Activated CD4-positive, alpha-beta T cell treated with anti-CD3 and anti-CD28 coated beads, Interleukin-2, amount 50 U/mL, for 24 hours (primary cell): ENCODE results near the gene NPAS4.

ENCODE experiments used
- DNase-seq, 2 donors: peaks; one replicate each; pipeline ENCODE4 v3.0.0-alpha.2; 2020; ENCODE audit warnings: low read depth in 1 of 2, low spot score in 1 of 2

Gene NPAS4

DNA sequence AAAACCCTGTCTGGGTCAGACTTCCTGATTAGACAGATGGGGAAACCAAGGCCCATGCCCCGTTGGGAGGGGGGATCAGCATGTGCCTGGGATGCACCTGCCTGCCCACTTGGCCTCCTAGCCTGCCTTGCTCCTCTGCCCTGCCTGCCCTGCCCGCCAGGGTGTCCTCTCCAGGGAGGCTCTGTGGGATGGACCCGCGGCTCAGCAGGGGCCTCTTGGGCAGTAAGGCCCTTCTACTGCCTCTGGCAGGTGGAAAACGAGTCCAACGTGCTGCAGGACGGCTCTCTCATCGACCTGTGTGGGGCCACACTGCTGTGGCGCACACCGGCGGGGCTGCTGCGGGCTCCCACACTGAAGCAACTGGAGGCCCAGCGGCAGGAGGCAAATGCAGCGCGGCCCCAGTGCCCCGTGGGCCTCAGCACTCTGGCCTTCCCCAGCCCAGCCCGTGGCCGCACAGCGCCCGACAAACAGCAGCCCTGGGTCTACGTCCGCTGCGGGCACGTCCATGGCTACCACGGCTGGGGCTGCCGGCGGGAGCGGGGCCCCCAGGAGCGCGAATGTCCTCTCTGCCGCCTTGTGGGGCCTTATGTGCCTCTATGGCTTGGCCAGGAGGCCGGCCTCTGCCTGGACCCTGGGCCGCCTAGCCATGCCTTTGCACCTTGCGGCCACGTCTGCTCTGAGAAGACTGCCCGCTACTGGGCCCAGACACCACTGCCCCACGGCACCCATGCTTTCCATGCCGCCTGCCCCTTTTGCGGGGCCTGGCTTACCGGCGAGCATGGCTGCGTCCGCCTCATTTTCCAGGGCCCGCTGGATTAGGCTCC, 54.7 kb downstream of the NPAS4 start:
- DNase-seq = no peak
